ENCODE results near the gene ECHDC1.

ECHDC1 gene

GRCh38 chr6:127279815-127280214 lies 63.6 kb downstream of the ECHDC1 start:
- Histone ChIP-seq H3K9me3 (ENCODE audit: low read length) (no peaks in the 10 kb centered on the region), H3K27ac (ENCODE audit: low read depth, low read length, poor library complexity, severe bottlenecking) (no peak overlapping the region), H3K27me3 (ENCODE audit: insufficient read depth, low read length) (no peaks in the 10 kb centered on the region), H3F3A (ENCODE audit: insufficient read depth, low read length) (no peaks in the 10 kb centered on the region), H3K9ac (ENCODE audit: low read length) (no peak overlapping the region), H4K20me1 (ENCODE audit: insufficient read depth, low read length) (no peaks in the 10 kb centered on the region), H3K9me2 (ENCODE audit: low read depth, low read length) (no peaks in the 10 kb centered on the region), H3K4me2 (ENCODE audit: low read length) (no peak overlapping the region), H2AFZ (ENCODE audit: low read length) (no peak overlapping the region), H3K4me3 (ENCODE audit: low read depth, low read length, poor library complexity, severe bottlenecking) (no peak overlapping the region), H3K36me3 (ENCODE audit: insufficient read depth, low read length) (peaks cover 31% of the 10 kb centered on the region; the same call in 1 of the 2 replicates), H3K4me1 (ENCODE audit: insufficient read depth, low read length, severe bottlenecking) (no peaks in the 10 kb centered on the region), H3K79me2 (ENCODE audit: insufficient read depth, low read length) (peaks cover 6% of the 10 kb centered on the region; the same call in 1 of the 2 replicates)
- TF ChIP-seq EZH2 (IDR thresholded peaks at IDR 0.05; ENCODE audit: borderline replicate concordance, low read length) = no peak
- TF ChIP-seq, protein P1, sequence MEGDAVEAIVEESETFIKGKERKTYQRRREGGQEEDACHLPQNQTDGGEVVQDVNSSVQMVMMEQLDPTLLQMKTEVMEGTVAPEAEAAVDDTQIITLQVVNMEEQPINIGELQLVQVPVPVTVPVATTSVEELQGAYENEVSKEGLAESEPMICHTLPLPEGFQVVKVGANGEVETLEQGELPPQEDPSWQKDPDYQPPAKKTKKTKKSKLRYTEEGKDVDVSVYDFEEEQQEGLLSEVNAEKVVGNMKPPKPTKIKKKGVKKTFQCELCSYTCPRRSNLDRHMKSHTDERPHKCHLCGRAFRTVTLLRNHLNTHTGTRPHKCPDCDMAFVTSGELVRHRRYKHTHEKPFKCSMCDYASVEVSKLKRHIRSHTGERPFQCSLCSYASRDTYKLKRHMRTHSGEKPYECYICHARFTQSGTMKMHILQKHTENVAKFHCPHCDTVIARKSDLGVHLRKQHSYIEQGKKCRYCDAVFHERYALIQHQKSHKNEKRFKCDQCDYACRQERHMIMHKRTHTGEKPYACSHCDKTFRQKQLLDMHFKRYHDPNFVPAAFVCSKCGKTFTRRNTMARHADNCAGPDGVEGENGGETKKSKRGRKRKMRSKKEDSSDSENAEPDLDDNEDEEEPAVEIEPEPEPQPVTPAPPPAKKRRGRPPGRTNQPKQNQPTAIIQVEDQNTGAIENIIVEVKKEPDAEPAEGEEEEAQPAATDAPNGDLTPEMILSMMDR (IDR thresholded peaks at IDR 0.05; ENCODE audit: low read length) = no peak

GRCh38 chr6:127277878-127278843 lies 65.2 kb downstream of the ECHDC1 start:
- Histone ChIP-seq H3K27ac (ENCODE audit: low read depth, low read length, poor library complexity, severe bottlenecking) (no peak overlapping the region), H3K4me3 (ENCODE audit: low read depth, low read length, poor library complexity, severe bottlenecking) (no peak overlapping the region), H3K79me2 (ENCODE audit: insufficient read depth, low read length) (peaks cover 10% of the 10 kb centered on the region; the same call in 1 of the 2 replicates), H3K9me2 (ENCODE audit: low read depth, low read length) (no peaks in the 10 kb centered on the region), H3K9ac (ENCODE audit: low read length) (no peak overlapping the region), H3K36me3 (ENCODE audit: insufficient read depth, low read length) (peaks cover 21% of the 10 kb centered on the region; the same call in 1 of the 2 replicates), H3K4me2 (ENCODE audit: low read length) (no peak overlapping the region), H3K27me3 (ENCODE audit: insufficient read depth, low read length) (no peaks in the 10 kb centered on the region), H3K9me3 (ENCODE audit: low read length) (no peaks in the 10 kb centered on the region), H4K20me1 (ENCODE audit: insufficient read depth, low read length) (no peaks in the 10 kb centered on the region), H3F3A (ENCODE audit: insufficient read depth, low read length) (no peaks in the 10 kb centered on the region), H3K4me1 (ENCODE audit: insufficient read depth, low read length, severe bottlenecking) (no peaks in the 10 kb centered on the region), H2AFZ (ENCODE audit: low read length) (no peak overlapping the region)
- TF ChIP-seq, protein P1 (IDR thresholded peaks at IDR 0.05; ENCODE audit: low read length) = no peak

DNA sequence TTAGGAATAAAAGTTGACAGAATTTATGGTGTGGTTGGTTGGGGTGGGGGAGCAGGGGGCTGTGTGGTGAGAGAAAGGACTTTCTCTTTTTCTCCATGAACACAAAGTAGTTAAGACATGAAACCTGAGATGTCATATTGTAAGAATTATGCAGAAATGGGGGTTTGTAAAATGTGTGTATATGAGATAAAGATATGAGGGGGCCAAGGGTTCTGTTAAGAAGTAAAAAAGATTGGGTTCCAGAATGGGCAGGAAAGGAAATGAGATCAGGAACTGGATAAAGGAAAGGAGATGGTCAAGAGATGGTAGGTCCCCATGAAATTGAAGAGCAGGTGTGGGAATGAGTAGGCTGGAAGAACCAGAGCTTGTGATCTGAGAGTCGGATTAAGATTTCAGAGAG lies 67.1 kb downstream of the ECHDC1 start:
- Histone ChIP-seq H3K9ac (ENCODE audit: low read length) (no peak overlapping the region), H3F3A (ENCODE audit: insufficient read depth, low read length) (no peaks in the 10 kb centered on the region), H2AFZ (ENCODE audit: low read length) (no peak overlapping the region), H3K79me2 (ENCODE audit: insufficient read depth, low read length) (peaks cover 23% of the 10 kb centered on the region), H3K4me2 (ENCODE audit: low read length) (no peak overlapping the region), H4K20me1 (ENCODE audit: insufficient read depth, low read length) (no peaks in the 10 kb centered on the region), H3K9me2 (ENCODE audit: low read depth, low read length) (no peaks in the 10 kb centered on the region), H3K4me1 (ENCODE audit: insufficient read depth, low read length, severe bottlenecking) (no peaks in the 10 kb centered on the region), H3K4me3 (ENCODE audit: low read depth, low read length, poor library complexity, severe bottlenecking) (no peak overlapping the region), H3K27me3 (ENCODE audit: insufficient read depth, low read length) (no peaks in the 10 kb centered on the region), H3K36me3 (ENCODE audit: insufficient read depth, low read length) (peaks cover 6% of the 10 kb centered on the region; the same call in 1 of the 2 replicates), H3K9me3 (ENCODE audit: low read length) (no peaks in the 10 kb centered on the region), H3K27ac (ENCODE audit: low read depth, low read length, poor library complexity, severe bottlenecking) (no peak overlapping the region)
- TF ChIP-seq EZH2 (IDR thresholded peaks at IDR 0.05; ENCODE audit: borderline replicate concordance, low read length) = no peak

Data from OCI-LY1 (cell line).